HG02870 (cell line): ENCODE measurements around the gene PPIF.
A peak's percentile ranks its signal among the peaks of the same experiment; 100 is the strongest.

Experiments
- ATAC-seq: cut with Tn5 transposase; IDR thresholded peaks from one replicate; pipeline ENCODE4 v1.9.1; 2021; ENCODE audit warnings: mild to moderate bottlenecking, moderate library complexity; ENCODE audit not compliant: unreplicated experiment

The PPIF gene

GRCh38 chr10:79361726-79362397 lies 14.6 kb downstream of the PPIF start:
- no peak for ATAC-seq

GRCh38 chr10:79367426-79368189 lies 20.3 kb downstream of the PPIF start:
- no peak for ATAC-seq

- no peak for ATAC-seq
These were observed 25.6 kb downstream of the PPIF start for GRCh38 chr10:79372871-79373270.

- ATAC-seq = peak; percentile 53
These were observed 27.3 kb downstream of the PPIF start for GRCh38 chr10:79374312-79375191.

GRCh38 chr10:79375321-79376077 lies 28.2 kb downstream of the PPIF start:
- ATAC-seq = no peak

- ATAC-seq = no peak
These were observed 28.9 kb downstream of the PPIF start for GRCh38 chr10:79376078-79376628.

GRCh38 chr10:79376751-79377556 lies 29.7 kb downstream of the PPIF start:
- ATAC-seq = no peak

- ATAC-seq = no peak
These were observed 30.5 kb downstream of the PPIF start for GRCh38 chr10:79377557-79378382.

- ATAC-seq = no peak
These were observed 31.0 kb downstream of the PPIF start for GRCh38 chr10:79378383-79378646.

- ATAC-seq = no peak
These were observed 31.6 kb downstream of the PPIF start for GRCh38 chr10:79378647-79379511.

- ATAC-seq = no peak
These were observed 32.3 kb downstream of the PPIF start for GRCh38 chr10:79379512-79380124.

GRCh38 chr10:79380125-79380945 lies 33.1 kb downstream of the PPIF start:
- ATAC-seq = no peak

GRCh38 chr10:79380946-79381721 lies 33.9 kb downstream of the PPIF start:
- no peak for ATAC-seq

GRCh38 chr10:79381804-79382221 lies 34.5 kb downstream of the PPIF start:
- ATAC-seq = no peak

- ATAC-seq = no peak
These were observed 35.2 kb downstream of the PPIF start for GRCh38 chr10:79382491-79382941.
